Endothelial cell of umbilical vein (primary cell): ENCODE measurements around the gene NECTIN3.

Experiments used
- GATA2 ChIP-seq: IDR thresholded peaks from 2 replicates; pipeline ENCODE4 v1.7.0; 2011; ENCODE audit warnings: low read depth, mild to moderate bottlenecking, moderate library complexity, mixed read lengths, low read length; ENCODE audit not compliant: insufficient read length, insufficient read depth
- TF ChIP-seq, protein P1 (sequence below): IDR thresholded peaks from 2 replicates; pipeline ENCODE4 v1.6.1; 2011; ENCODE audit not compliant: insufficient read depth, insufficient read length

DNA sequence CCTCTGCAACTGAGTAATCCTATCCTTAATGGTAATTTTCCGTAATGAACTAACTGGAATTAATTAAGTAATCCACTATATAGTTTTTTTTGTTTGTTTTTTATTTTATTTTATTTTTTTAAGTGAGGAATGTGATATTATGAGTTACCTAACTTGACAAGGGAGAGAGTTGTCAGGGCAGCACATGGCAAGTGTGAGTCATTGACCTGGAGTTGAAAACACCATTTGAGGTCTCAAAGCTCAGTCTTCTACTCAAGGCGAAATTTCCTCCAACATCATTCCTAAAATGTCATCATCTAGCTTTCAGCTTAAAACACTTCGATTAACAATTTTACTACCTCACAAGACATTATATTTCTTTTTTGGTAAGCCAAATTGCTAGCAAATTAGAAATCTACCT lies 87.8 kb downstream of the NECTIN3 start:
- TF ChIP-seq, protein P1, sequence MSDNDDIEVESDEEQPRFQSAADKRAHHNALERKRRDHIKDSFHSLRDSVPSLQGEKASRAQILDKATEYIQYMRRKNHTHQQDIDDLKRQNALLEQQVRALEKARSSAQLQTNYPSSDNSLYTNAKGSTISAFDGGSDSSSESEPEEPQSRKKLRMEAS: no peak
- TF ChIP-seq GATA2: no peak
